ENCODE results near the gene SLC26A9. TPM values are rescaled to one million over a fixed set of nuclear protein-coding genes. Genes with fewer than 3 reads are reported as not detected.

The SLC26A9 gene
- total RNA-seq, 1 donor = not detected

DNA sequence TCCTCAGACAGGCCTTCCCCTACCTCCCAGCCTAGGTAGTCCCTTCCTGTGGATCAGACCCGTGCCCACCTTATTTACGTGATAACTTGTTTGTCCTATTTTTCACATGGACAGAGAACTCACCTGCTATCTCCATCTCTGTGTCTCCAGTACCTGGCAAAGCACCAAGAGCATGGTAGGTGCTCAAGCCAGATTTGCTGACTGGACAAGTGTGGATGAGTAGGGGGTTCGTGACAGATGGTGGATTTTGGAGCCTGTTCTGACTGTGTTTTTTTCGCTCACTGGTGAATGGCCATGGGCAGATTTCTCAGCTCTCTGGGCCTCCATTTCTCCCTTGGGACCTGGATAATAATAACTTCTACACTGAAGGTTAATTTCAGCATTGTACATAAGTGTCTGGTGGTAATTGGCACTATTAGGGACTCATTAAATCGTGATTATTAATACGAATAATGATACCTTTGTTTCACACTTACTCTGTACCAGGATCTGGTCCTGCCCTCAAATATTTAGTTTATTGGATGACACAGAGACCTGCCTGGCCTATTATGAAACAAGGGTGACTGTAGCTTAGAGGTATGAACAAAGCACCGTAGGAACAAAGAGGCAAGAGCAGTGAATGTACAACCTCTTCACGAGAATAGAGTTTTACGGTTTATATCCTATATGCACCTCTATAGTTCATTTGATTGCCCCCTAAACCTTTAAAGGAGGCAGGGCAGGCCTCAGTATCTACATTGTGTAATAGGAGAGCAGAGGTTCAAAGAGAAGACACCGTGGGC lies 24.5 kb upstream of the SLC26A9 start:
- DNase-seq (ENCODE audit: low read depth) = no peak
- TF ChIP-seq, protein P1, sequence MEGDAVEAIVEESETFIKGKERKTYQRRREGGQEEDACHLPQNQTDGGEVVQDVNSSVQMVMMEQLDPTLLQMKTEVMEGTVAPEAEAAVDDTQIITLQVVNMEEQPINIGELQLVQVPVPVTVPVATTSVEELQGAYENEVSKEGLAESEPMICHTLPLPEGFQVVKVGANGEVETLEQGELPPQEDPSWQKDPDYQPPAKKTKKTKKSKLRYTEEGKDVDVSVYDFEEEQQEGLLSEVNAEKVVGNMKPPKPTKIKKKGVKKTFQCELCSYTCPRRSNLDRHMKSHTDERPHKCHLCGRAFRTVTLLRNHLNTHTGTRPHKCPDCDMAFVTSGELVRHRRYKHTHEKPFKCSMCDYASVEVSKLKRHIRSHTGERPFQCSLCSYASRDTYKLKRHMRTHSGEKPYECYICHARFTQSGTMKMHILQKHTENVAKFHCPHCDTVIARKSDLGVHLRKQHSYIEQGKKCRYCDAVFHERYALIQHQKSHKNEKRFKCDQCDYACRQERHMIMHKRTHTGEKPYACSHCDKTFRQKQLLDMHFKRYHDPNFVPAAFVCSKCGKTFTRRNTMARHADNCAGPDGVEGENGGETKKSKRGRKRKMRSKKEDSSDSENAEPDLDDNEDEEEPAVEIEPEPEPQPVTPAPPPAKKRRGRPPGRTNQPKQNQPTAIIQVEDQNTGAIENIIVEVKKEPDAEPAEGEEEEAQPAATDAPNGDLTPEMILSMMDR (IDR thresholded peaks at IDR 0.05; ENCODE audit: insufficient read depth, low read depth, low read length) = no peak

DNA sequence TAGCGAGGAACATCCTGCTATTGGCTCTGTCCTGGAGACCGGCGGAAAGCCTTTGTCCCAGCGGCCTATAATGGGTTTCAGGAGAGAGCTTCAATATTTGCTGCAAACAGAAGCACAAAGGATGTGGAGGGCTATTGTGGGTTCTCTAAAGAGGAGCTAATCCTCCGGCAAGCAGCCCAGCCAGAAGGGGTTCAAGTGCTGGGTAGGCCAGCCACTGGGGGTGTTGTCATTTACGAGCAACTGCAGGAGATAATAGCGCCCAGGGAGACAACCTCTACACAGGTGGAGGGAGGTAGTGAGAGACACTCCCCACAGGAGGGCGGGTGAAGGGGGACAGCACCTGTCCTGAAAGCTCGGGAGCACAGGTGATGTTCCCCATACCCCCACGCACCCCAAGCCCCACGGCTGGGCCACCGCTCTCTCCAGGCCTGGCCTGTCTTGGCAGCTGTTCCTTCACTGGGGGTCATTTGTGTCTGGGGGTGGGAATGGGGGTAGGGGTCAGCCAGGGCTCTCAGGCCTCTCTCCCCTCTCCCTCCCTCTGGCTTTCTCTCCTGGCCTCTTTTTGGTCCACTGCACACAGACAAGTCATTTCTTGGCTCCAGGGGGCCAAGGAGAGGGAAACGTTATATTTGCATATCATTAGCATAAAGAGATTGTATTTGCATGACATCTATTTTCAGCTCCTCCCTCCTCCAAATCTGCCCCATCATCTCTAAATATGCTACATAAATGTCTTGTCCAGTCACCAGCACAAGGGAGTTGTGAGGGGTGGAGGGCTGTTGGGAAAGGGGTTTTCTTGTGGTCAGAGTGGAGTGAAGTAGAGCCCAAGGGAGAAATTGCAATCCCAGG lies 22.0 kb upstream of the SLC26A9 start:
- TF ChIP-seq, protein P1 (IDR thresholded peaks at IDR 0.05; ENCODE audit: insufficient read depth, low read depth, low read length) = no peak
- no peak for DNase-seq (ENCODE audit: low read depth)

More for the DNA sequence above, 24.5 kb upstream of the SLC26A9 start:
- H3K4me3 ChIP-seq (ENCODE audit: low read depth, low read length) = no peak overlapping the region

DNA sequence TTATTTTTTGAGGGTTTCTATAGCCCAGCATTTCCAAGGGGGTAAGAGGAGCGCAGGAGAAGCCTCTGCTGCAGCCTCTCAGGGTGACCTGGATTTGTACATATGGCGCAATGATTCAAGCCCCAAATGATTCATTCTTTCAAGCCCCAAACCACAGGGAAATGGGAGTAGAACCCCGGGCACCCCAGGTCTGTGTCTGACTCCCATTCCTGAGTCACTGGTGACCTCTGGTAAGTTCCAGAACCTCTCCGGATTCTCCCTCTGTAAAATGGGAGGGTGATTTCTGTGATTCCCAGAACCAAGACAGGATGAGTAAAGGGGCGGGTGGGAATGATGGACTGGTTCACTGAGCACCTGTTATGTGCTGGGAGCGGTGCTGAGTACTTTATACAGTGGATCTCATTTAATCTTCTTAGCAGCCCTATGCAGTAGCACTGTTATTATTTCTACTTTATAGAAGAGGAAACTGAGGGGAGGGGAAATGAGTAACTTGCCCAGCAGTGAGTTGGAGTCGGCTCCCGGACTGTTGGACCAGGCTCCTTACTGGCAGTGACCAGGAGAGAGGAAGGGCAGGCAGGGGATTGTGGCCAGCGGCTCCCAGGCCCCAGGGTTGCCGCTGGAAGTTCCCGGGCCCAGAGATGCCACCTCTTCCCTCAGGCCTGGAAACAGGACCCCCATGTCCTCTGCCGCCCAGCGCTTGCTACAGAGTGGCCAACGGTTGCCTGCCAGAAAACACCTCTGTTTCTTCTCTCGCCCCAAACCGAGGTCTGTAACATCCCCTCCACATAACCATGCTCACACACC lies 20.3 kb upstream of the SLC26A9 start:
- peak; percentile 33 for DNase-seq (ENCODE audit: low read depth)
- TF ChIP-seq, protein P1 (IDR thresholded peaks at IDR 0.05; ENCODE audit: insufficient read depth, low read depth, low read length) = no peak
- H3K4me3 ChIP-seq (ENCODE audit: low read depth, low read length) = no peak overlapping the region

More for the DNA sequence above, 22.0 kb upstream of the SLC26A9 start:
- no peak overlapping the region for H3K4me3 ChIP-seq (ENCODE audit: low read depth, low read length)

DNA sequence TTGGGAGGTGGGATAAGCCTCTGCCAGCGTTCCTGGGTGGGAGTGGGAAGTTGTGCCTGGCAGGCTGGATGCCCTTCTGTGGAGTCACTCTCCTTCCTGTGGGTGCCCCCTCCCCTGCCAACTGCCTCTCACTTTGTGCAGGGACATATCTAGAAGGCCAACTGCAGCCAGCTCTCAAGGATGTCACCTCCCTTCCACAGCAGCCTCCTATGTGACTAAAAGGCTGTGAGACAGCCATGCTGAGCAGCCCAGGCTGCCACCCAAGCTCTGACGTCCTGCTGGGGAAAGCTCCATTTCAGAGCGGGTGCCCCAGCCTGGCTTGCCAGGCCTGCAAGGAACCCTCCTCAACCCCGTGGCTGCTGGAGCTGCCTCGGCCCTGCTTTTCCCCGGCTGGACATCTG lies 19.6 kb upstream of the SLC26A9 start:
- no peak overlapping the region for H3K4me3 ChIP-seq (ENCODE audit: low read depth, low read length)
- no peak for DNase-seq (ENCODE audit: low read depth)
- TF ChIP-seq, protein P1 (IDR thresholded peaks at IDR 0.05; ENCODE audit: insufficient read depth, low read depth, low read length) = no peak

DNA sequence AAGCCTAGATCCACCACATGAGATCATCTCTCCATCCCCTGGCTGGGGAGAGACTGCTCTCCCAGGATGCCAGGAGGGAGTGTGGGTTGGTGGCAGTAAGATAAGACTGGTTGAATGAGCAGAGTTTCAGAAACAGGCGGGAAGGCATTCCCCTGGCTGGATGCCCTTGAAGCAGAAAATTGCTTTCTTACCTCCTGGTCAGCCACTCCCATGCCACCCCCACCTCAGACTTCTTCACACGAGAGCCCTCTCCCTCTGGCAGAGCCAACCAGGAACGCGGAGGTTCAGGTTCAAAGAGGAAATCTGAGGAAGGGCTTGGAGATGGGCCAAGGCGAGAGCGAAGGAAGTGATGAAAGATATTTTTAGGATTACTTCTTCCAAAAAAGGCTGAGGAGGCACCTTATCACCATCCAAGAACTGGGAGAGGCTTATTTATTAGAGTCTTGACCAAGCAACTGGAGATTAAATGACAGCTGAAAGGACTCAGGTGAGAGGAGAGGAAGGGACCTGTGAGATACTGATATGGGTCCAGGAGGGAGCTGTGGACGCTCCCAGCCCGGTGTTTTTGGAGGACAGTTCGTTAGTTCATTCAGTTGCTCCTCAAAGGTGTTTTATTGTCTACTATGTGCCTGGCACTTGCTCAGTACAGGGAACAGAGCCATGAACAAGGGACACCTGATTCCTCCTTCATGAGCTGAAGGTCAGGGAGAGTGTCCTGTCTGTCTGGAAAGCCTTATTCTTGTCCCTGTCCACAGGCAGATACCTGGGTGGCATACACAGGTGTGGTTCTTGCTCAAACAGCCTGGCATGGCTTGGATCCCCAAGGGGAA lies 18.9 kb upstream of the SLC26A9 start:
- DNase-seq (ENCODE audit: low read depth) = peak; percentile 7
- TF ChIP-seq, protein P1 (IDR thresholded peaks at IDR 0.05; ENCODE audit: insufficient read depth, low read depth, low read length) = no peak
- H3K4me3 ChIP-seq (ENCODE audit: low read depth, low read length) = no peak overlapping the region

DNA sequence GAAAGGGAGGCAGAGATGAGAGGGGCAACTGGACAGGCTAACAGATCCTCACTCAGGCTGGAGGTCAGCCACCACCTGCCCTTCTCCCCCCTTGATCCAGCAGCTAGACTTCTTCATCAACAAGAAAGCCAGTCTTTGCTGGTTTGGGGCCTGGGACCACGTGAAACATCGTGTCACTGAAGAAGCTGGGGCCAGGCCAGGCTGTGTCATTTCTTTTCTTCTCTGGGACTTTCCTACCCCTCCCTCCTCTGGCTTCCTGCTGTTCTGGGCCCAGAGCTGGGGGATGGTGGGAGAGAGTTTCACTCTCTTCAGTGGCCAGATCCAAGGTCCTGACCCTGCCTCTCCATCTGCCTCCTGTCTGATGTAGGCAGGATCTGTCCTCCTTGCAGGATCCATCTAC lies 18.1 kb upstream of the SLC26A9 start:
- TF ChIP-seq, protein P1 (IDR thresholded peaks at IDR 0.05; ENCODE audit: insufficient read depth, low read depth, low read length) = no peak
- no peak for DNase-seq (ENCODE audit: low read depth)
- no peak overlapping the region for H3K4me3 ChIP-seq (ENCODE audit: low read depth, low read length)
